Gastrocnemius medialis (tissue), 4 donors: Measurements from ENCODE around the gene TSSC4. TPM values are rescaled to one million over a fixed set of nuclear protein-coding genes. Genes with fewer than 3 reads are reported as not detected.

ENCODE experiments used
- ATAC-seq, 2 donors: fragments of 150-250 bp; one replicate each; pipeline ENCODE4 v1.9.1; 2016
- DNase-seq, 2 donors: peaks; one replicate each; pipeline ENCODE4 v3.0.0-alpha.2; 2019
- H3K27ac ChIP-seq, 4 donors: fragments of 200-600 bp; sonication (generic); 1 replicate in 1 of 4; 2 replicates in 3 of 4; pipeline ENCODE4 v1.5.1; 2016 to 2018; ENCODE audit warnings: mild to moderate bottlenecking in 2 of 4, moderate library complexity in 1 of 4
- H3K27me3 ChIP-seq, 3 donors: fragments of 200-600 bp; sonication (generic) in 2 of 3; 1 replicate in 1 of 3; 2 replicates in 2 of 3; pipeline versions ENCODE4 v1.5.1 to v1.6.0; 2016 to 2019; ENCODE audit warnings: mild to moderate bottlenecking in 1 of 3, moderate library complexity in 1 of 3
- H3K36me3 ChIP-seq, 2 donors: fragments of 200-600 bp; sonication (generic) in 1 of 2; one replicate each; pipeline ENCODE4 v1.5.1; 2017 to 2018
- H3K4me1 ChIP-seq, 2 donors: fragments of 200-600 bp; sonication (generic) in 1 of 2; one replicate each; pipeline ENCODE4 v1.5.1; 2016 to 2017; ENCODE audit warnings: mild to moderate bottlenecking in 2 of 2
- H3K4me3 ChIP-seq, 4 donors: fragments of 200-600 bp; sonication (generic) in 3 of 4; 1 replicate in 1 of 4; 2 replicates in 3 of 4; pipeline ENCODE4 v1.5.1; 2016 to 2019; ENCODE audit warnings: mild to moderate bottlenecking in 2 of 4
- H3K9me3 ChIP-seq, 3 donors: fragments of 200-600 bp; sonication (generic) in 2 of 3; 1 replicate in 1 of 3; 2 replicates in 2 of 3; pipeline ENCODE4 v1.5.1; 2016 to 2019
- CTCF ChIP-seq, 5 experiments: fragments of 450-650 bp in 3 of 5; fragments of 200-600 bp in 2 of 5; sonication (generic) in 2 of 5; IDR thresholded peaks in 4 of 5; conservative IDR thresholded peaks in 1 of 5; 1 replicate in 4 of 5; 2 replicates in 1 of 5; pipeline ENCODE4 v1.5.1; 2016 to 2019; ENCODE audit warnings: antibody characterized with exemption in 5 of 5, mild to moderate bottlenecking in 3 of 5, moderate library complexity in 3 of 5
- POLR2A ChIP-seq, 2 donors: fragments of 450-650 bp; IDR thresholded peaks; one replicate each; pipeline ENCODE4 v1.6.1; 2017; ENCODE audit warnings: antibody characterized with exemption in 2 of 2, mild to moderate bottlenecking in 2 of 2, moderate library complexity in 2 of 2
- in situ Hi-C, 4 donors: fragments of 200-750 bp; cut with MboI; loops; one replicate each; pipeline versions ENCODE4 v1.15.0 to v1.8.0; 2017; ENCODE audit warnings: low sequenced_read_pairs in 4 of 4
- intact Hi-C: fragments of 100-400 bp; cut with DNase I; formaldehyde crosslinking; loops from one replicate; pipeline ENCODE4 v1.15.1; 2023; ENCODE audit warnings: low total_unique reads
- total RNA-seq, 4 donors: library from RNA; depleted of rRNA; stranded (reverse); fragments of >200 nt; gene quantifications; one replicate each; pipeline versions ENCODE4 v1.1.0 to v1.2.3, GENCODE V29; 2016

TSSC4 gene
- total RNA-seq, 4 donors from 2014 or later, result 53.4 to 92.5 (median 76.8) TPM

GRCh38 chr11:2426221-2426620 is 25.7 kb downstream of the TSSC4 start:
- Histone ChIP-seq H3K9me3 (no peaks in the 10 kb centered on the region), H3K4me1 (no peaks in the 10 kb centered on the region), H3K4me3 (no peak overlapping the region), H3K27ac (no peak overlapping the region), H3K27me3 (no peaks in the 10 kb centered on the region), H3K36me3 (no peaks in the 10 kb centered on the region)
- TF ChIP-seq CTCF (IDR thresholded peaks at IDR 0.05 in 4 of 5, conservative IDR thresholded peaks at IDR 0.05 in 1 of 5), result no peak
- TF ChIP-seq POLR2A (IDR thresholded peaks at IDR 0.05), result no peak
- in situ Hi-C loops, result loop anchor here (5.0 to 25.0 kb wide), 9 partner anchors 106 to 469 kb away; partner anchors contain the start of gene CDKN1C (in 1 of the 4)
- intact Hi-C loops, result no loop called here
- no peak for ATAC-seq
- DNase-seq, result no peak

- DNase-seq, result no peak
- no peak for TF ChIP-seq POLR2A (IDR thresholded peaks at IDR 0.05)
- TF ChIP-seq CTCF (IDR thresholded peaks at IDR 0.05 in 4 of 5, conservative IDR thresholded peaks at IDR 0.05 in 1 of 5), result no peak
- Histone ChIP-seq H3K36me3 (no peaks in the 10 kb centered on the region), H3K9me3 (no peaks in the 10 kb centered on the region), H3K4me3 (no peak overlapping the region), H3K4me1 (no peaks in the 10 kb centered on the region), H3K27me3 (no peaks in the 10 kb centered on the region), H3K27ac (no peak overlapping the region)
- ATAC-seq, result no peak
- in situ Hi-C loops, result loop anchor here (5.0 to 25.0 kb wide), 9 partner anchors 105 to 468 kb away; partner anchors contain the start of gene CDKN1C (in 1 of the 4)
- intact Hi-C loops, result no loop called here
Measured at GRCh38 chr11:2426826-2427521, 26.4 kb downstream of the TSSC4 start.

GRCh38 chr11:2427721-2428321 is 27.3 kb downstream of the TSSC4 start:
- DNase-seq, result no peak

GRCh38 chr11:2428322-2428795 is 27.8 kb downstream of the TSSC4 start:
- DNase-seq (peak in 1 of 2 donors; percentile 50), ATAC-seq (peak in 1 of 2 donors; percentile 78)
- Histone ChIP-seq H3K36me3 (no peaks in the 10 kb centered on the region), H3K27me3 (no peaks in the 10 kb centered on the region), H3K4me1 (no peaks in the 10 kb centered on the region), H3K4me3 (no peak overlapping the region), H3K27ac (no peak overlapping the region), H3K9me3 (no peaks in the 10 kb centered on the region)
- TF ChIP-seq CTCF (IDR thresholded peaks at IDR 0.05 in 4 of 5, conservative IDR thresholded peaks at IDR 0.05 in 1 of 5), result peak; percentile 66 to 88 (median 77)
- no peak for TF ChIP-seq POLR2A (IDR thresholded peaks at IDR 0.05)
- in situ Hi-C loops (loop anchor here (5.0 to 25.0 kb wide), 9 partner anchors 104 to 466 kb away; partner anchors contain the start of gene CDKN1C (in 1 of the 4)), intact Hi-C loops (loop anchor here (1.0 to 2.0 kb wide), 2 partner anchors 103 to 462 kb away; no protein-coding TSS in a partner anchor)

More at GRCh38 chr11:2427721-2428321, 27.3 kb downstream of the TSSC4 start:
- no peaks in the 10 kb centered on the region for H3K9me3 ChIP-seq
- no peak for TF ChIP-seq POLR2A (IDR thresholded peaks at IDR 0.05)
- TF ChIP-seq CTCF (IDR thresholded peaks at IDR 0.05 in 4 of 5, conservative IDR thresholded peaks at IDR 0.05 in 1 of 5), result no peak
- in situ Hi-C loops (loop anchor here (5.0 to 25.0 kb wide), 9 partner anchors 104 to 467 kb away; partner anchors contain the start of gene CDKN1C (in 1 of the 4)), intact Hi-C loops (loop anchor here (1.0 to 2.0 kb wide), 2 partner anchors 103 to 463 kb away; no protein-coding TSS in a partner anchor)
- no peak overlapping the region for H3K27ac ChIP-seq
- H3K36me3 ChIP-seq, result no peaks in the 10 kb centered on the region
- no peaks in the 10 kb centered on the region for H3K27me3 ChIP-seq
- no peak overlapping the region for H3K4me3 ChIP-seq
- ATAC-seq, result no peak
- H3K4me1 ChIP-seq, result no peaks in the 10 kb centered on the region
